GM18499 (cell line): ENCODE measurements around the gene GRK3.

ENCODE experiments used
- ATAC-seq: cut with Tn5 transposase; IDR thresholded peaks from one replicate; pipeline ENCODE4 v1.9.1; 2021; ENCODE audit warnings: moderate number of reproducible peaks; ENCODE audit not compliant: insufficient read depth, unreplicated experiment

Gene GRK3

GRCh38 chr22:25748704-25749103, 184.2 kb downstream of the GRK3 start:
- no peak for ATAC-seq

GRCh38 chr22:25749420-25750169, 185.1 kb downstream of the GRK3 start:
- no peak for ATAC-seq

- ATAC-seq, result no peak
Observed at GRCh38 chr22:25750569-25751173, 186.2 kb downstream of the GRK3 start.

- no peak for ATAC-seq
Observed at GRCh38 chr22:25751174-25751581, 186.7 kb downstream of the GRK3 start.

GRCh38 chr22:25752615-25753214, 188.2 kb downstream of the GRK3 start:
- ATAC-seq, result no peak

- ATAC-seq, result no peak
Observed at GRCh38 chr22:25753252-25753651, 188.8 kb downstream of the GRK3 start.

GRCh38 chr22:25754527-25755202, 190.2 kb downstream of the GRK3 start:
- no peak for ATAC-seq

- no peak for ATAC-seq
Observed at GRCh38 chr22:25757686-25758085, 193.2 kb downstream of the GRK3 start.

GRCh38 chr22:25758316-25758715, 193.8 kb downstream of the GRK3 start:
- ATAC-seq, result no peak

GRCh38 chr22:25759825-25760231, 195.4 kb downstream of the GRK3 start:
- ATAC-seq, result no peak

- no peak for ATAC-seq
Observed at GRCh38 chr22:25760294-25760693, 195.8 kb downstream of the GRK3 start.

GRCh38 chr22:25760848-25761595, 196.5 kb downstream of the GRK3 start:
- no peak for ATAC-seq

GRCh38 chr22:25762147-25762546, 197.7 kb downstream of the GRK3 start:
- no peak for ATAC-seq

GRCh38 chr22:25763239-25763777, 198.8 kb downstream of the GRK3 start:
- no peak for ATAC-seq

- ATAC-seq, result no peak
Observed at GRCh38 chr22:25764270-25765015, 200.0 kb downstream of the GRK3 start.

- no peak for ATAC-seq
Observed at GRCh38 chr22:25765016-25765367, 200.5 kb downstream of the GRK3 start.

GRCh38 chr22:25765801-25766200, 201.3 kb downstream of the GRK3 start:
- no peak for ATAC-seq

- ATAC-seq, result no peak
Observed at GRCh38 chr22:25766418-25766817, 201.9 kb downstream of the GRK3 start.

GRCh38 chr22:25770333-25770732, 205.9 kb downstream of the GRK3 start:
- ATAC-seq, result no peak

GRCh38 chr22:25772288-25772687, 207.8 kb downstream of the GRK3 start:
- ATAC-seq, result no peak
